K562 treated with DMSO at 1 percent for 4 hours (cell line): ENCODE data around the gene VCPKMT. TPM values are rescaled to one million over a fixed set of nuclear protein-coding genes. Genes with fewer than 3 reads are reported as not detected.

Experiments
- total RNA-seq: library from RNA; unstranded; fragments of 300-600 nt; gene quantifications from 2 replicates; pipeline ENCODE4 v1.2.3, GENCODE V29; 2022; ENCODE audit not compliant: insufficient read depth

VCPKMT gene
- 1.5 and 3.6 TPM in 2 replicates for total RNA-seq

DNA sequence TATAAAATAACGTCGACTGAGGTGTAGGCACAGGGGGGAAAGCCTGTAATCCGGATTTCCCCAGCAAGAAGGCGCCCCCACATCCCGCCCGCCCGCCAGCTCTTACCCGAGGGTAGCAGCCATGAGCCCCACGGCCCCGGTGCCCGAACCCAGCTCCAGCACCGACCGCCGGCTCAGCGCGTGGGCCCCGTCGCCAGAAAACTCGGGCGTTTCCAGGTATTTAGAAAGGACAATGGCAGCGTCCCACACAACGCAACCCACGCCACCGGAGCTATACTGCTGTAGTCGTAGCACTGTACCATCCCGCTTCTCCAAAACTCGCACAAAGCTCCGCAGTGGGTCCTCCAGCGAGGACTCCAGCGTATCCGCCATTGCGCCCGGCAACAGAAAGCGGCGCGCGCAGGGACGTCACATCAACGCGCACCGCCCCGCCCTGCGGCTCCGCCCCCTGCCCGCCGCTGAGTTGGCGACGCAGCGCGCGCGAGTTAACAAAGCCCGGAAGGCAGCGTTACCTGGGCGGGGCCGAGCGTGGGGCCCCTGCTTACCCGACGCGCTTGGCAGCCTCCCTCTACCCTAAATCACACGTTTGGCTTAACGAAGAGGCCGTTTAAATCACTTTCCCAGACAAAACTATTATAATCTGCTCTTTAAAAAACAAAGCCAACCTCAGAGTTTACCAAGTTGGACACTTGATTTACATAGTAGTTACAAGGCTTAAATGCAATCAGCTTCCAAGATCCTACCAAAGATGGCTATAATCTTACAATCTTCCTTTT, at the start of gene VCPKMT:
TSS of gene VCPKMT (minus strand) at position 392 of the 776 bp plus-strand sequence. CDS start at position 372, 20 bp downstream.

Other genes starting within 250 kb of the VCPKMT start
- gene ARF6, start 223.5 kb downstream of the VCPKMT start, total RNA-seq = 24.5 and 27.0 TPM in 2 replicates
- gene SOS2, start 115.0 kb upstream of the VCPKMT start, total RNA-seq = 8.3 and 8.4 TPM in 2 replicates
- 5.2 and 14.0 TPM in 2 replicates for gene L2HGDH, start 195.7 kb upstream of the VCPKMT start, total RNA-seq
- 4.0 and 8.2 TPM in 2 replicates for gene DMAC2L, start 195.8 kb upstream of the VCPKMT start, total RNA-seq